Stimulated activated CD8-positive, alpha-beta memory T cell treated with anti-CD3 and anti-CD28 coated beads, Interleukin-4, amount 100 ng/mL, for 4 hours (primary cell): Measurements from ENCODE around the gene TET3.

Experiments used
- DNase-seq, 2 donors: peaks; one replicate each; pipeline ENCODE4 v3.0.0-alpha.2; 2020; ENCODE audit warnings: low read depth in 2 of 2, low spot score in 1 of 2

TET3 gene

DNA sequence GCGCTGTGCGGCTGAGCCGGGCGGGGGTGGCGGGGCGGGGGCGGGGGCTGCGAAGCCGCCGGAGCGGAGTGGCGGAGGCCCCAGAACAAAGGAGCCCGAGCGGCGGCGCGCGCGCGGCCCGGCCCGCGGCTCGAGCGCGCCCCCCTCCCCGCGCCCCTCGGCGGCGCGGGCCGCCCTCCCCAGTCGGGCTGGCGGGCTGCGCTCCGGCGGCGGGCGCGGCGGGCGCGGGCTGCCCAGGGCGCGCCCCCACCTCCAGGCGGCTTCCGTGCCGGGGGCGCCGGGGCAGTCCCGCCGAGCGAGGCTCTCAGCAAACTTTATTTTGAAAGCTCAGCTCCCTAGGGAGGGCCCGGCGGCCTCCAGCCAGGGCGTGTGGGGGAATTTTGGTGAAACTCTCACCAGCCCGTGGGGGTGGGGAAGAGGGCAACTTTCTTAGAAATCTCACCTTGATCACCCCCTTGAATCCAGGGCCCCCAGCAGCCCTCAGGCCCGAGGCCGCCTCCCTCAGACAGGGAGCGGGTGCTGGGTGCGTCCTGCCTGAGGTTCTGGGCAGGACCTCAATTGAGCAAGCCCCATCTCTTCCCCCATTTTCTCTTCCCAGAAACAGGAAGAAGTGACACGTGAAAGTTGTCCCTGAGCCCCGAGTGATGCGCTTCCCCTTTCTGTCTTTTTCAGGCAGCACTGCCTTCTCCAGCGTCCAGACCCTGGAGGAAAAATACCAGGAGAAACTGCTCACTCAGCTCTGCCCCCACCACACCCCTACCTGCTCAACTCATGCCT, 786 bp downstream of the TET3 start:
- DNase-seq = peak in 1 of 2 donors; percentile 72

DNA sequence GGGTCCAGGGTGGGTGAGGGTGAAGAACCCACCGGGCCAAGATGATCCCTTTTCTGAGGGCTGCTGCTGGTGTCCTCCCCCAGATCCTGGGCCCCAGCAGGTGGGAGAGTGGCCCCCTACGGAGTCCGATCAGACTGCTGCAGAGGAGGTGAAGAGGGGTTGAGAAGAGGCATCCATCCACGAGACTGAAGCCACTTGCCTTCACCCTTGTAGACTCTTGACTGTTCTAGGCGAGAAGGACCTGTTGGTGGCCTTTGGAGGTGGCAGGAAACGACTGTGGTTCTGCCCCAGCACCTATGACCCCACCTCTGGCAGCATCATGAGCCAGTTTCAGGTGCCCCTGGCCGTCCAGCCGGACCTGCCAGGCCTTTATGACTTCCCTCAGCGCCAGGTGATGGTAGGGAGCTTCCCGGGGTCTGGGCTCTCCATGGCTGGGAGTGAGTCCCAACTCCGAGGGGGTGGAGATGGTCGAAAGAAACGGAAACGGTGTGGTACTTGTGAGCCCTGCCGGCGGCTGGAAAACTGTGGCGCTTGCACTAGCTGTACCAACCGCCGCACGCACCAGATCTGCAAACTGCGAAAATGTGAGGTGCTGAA, 1.5 kb downstream of the TET3 start:
- no peak for DNase-seq

DNA sequence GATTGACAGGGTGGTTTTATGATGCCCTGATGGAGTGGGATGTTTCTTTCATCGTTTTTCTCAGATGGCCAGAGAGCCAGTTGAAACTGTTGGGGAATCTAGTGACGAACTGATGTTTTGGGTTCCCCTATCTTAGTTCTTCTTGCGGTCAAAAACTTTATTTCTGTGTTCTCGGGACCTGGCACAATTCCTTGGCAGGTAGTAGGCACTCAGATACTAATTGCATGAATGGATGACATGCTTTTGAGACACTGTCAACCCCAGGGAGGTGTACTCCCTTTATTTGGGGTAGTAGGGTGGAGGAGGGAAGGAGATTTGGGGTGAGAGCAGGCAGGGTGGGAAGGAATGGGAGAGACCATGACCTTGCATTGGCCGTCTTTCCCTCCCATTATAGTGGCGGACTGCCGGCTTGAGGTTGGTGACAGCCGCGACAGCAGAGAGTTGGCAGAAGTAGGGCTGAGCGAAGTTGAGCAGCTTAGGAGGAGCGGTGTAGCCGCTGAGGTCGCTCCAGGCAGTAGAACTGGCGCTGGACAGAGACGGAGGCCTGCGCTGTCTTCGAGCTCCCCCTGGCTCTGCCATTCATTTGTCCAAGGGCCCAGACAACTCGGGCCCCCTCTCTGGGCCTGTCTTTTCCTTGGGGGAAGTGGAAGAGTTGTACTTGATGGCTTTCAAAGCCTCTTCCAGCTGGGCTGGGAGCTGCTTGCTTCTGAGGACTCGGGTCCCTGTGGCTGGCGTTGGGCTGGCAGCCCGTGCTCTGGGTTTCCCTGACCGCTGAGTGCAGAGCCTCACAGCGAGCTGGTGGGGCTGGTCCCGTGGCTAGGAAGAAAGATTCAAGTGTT, 2.6 kb downstream of the TET3 start:
- no peak for DNase-seq

DNA sequence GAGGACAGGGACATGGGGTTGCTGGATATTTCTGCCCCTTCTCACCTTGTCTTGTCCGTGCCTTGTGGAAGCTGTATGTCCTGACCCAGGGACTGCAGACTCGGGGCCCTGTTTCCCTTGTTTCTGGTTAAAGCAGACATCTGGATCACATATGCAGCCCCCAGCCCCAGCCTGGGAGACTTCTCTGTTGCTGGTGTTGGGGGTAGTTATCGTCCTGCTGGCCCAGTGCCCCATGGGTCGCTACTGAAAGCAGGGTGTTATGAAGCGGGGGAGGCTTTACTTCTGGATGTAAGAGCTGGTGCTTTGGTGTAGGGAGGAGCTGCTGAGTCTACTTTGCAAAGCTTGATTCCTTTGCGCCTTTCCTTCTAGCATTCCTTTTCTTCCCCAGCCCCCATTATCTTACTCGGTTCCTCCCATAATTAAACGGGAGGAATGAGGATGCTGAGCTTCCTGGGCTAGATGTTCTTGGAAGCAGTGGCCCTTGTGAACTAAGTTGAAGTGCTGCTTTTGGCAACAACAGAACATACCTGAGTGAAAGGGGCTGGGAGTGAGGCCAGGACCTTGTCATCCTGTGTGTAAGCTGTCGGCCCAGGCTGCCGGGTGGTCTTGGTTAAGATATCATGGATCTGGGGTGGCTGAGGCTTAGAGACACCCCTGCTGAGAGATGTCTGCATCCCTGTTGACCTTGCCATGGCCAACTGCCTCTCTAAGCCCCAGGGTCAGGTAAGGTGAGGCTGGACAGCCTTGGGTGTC, 3.4 kb downstream of the TET3 start:
- no peak for DNase-seq

GRCh38 chr2:73989972-73990371, 5.3 kb downstream of the TET3 start:
- no peak for DNase-seq

DNA sequence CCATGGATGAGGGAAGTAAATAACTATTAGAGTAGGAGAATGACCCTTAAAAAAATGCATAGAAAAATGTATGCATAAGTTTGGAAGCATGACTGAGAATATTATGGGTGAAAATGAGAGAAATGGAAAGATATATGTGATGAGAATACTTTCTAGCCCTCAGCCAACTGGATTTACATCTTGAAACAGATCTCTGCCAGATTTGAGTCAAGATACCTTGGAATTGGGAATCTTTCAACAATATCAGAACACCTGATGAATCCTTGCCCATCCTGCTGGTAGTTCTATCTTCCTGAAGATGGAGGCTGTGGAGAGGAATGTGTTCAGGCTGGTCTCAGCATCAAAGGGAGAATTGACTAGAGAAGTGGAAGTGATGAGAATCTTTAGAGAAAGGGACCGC, 5.8 kb downstream of the TET3 start:
- no peak for DNase-seq

DNA sequence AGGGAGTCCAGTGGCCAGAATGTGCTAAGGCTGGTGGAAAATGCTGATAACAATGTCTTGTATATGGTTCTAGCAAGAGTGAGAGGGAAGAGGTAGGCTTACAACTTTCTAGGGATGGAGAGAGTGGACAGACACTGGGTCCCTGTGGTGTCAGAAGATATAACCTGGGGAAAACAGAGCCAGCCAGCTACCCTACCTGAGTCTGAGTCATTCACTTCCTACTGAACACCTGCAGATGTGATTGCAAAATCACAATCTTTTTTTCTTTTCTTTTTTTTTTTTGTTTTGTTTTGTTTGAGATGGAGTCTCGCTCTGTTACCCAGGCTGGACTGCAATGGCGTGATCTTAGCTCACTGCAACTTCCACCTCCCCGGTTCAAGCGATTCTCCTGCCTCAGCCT, 7.3 kb downstream of the TET3 start:
- DNase-seq = no peak

- no peak for DNase-seq
These were observed 8.7 kb downstream of the TET3 start for GRCh38 chr2:73993376-73993775.

DNA sequence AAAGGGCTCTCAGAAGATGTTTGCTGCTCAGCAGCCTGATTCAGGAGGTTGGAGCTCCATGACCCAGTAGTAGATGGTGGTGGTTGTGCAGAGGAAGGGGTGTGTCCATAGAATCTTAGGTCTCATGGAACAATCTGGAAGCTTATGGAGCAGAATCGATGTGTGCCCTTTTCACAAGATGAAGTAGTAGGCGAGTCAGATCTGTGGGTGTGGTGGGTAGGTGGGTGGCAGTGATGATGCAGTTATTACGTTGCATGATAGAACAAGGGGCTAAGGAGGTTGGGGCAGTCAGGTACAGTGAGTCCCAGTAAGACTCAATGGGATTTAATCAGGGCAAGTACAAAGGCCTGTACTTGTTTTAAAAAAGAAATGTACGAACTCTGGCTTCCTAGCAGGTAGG, 9.1 kb downstream of the TET3 start:
- DNase-seq = no peak

GRCh38 chr2:73994178-73994831, 9.6 kb downstream of the TET3 start:
- no peak for DNase-seq

GRCh38 chr2:73995810-73996209, 11.1 kb downstream of the TET3 start:
- no peak for DNase-seq

DNA sequence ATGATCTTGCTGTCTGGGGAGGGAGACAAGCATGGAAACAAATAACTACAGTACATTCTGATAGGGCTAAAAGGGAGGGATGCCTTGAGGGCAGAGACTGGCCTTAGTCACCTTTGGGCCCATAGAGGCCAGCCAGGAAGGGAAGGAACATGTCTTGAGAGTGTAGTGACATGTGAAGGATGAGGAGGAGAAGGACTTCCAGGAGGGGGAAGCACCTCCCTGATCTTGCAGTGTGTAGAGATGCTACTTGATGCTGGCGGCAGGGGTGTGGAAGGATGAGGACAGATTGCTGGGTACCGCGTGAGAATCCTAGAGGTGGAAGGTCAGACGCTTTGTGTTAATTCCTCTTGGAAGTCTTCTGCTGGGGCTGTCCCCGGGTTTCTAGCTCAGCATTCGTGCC, 13.1 kb downstream of the TET3 start:
- no peak for DNase-seq

GRCh38 chr2:73998451-73998850, 13.7 kb downstream of the TET3 start:
- no peak for DNase-seq

- DNase-seq = no peak
These were observed 14.2 kb downstream of the TET3 start for GRCh38 chr2:73998933-73999332.

GRCh38 chr2:73999881-74000597, 15.3 kb downstream of the TET3 start:
- DNase-seq = no peak

DNA sequence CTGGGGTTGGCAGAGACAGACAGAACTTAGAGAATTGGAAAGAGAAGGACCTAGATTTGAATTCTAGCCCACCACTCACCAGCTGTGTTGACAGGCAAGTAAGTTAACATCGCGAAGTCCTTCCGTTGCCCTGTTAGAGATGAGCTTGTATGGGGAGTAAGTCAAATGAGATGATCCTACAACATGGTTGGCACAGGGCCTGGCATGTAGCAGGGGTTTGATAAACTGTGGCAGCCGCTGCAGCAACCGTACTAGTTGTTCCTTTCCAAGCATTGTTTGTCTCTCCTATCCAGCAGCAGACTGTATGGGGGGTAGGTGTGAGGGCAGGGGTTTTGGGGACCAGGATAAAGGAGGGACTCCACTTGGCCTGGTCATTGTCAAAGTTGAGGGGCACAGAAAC, 16.0 kb downstream of the TET3 start:
- DNase-seq = no peak

GRCh38 chr2:74001121-74001520, 16.4 kb downstream of the TET3 start:
- DNase-seq = no peak

GRCh38 chr2:74001781-74002504, 17.2 kb downstream of the TET3 start:
- no peak for DNase-seq
